GM19025 (cell line): ENCODE results near the gene KLHL36.
A peak's percentile ranks its signal among the peaks of the same experiment; 100 is the strongest.

Experiments
- ATAC-seq: cut with Tn5 transposase; IDR thresholded peaks from one replicate; pipeline ENCODE4 v1.9.1; 2021; ENCODE audit warnings: mild to moderate bottlenecking, low read depth, moderate library complexity; ENCODE audit not compliant: unreplicated experiment

KLHL36 gene

GRCh38 chr16:84641643-84642358 is 6.5 kb upstream of the KLHL36 start:
- no peak for ATAC-seq

GRCh38 chr16:84643180-84643583 is 5.1 kb upstream of the KLHL36 start:
- no peak for ATAC-seq

- ATAC-seq = no peak
Measured at GRCh38 chr16:84643674-84644073, 4.6 kb upstream of the KLHL36 start.

- ATAC-seq = peak; percentile 55
Measured at GRCh38 chr16:84648595-84649510, 542 bp downstream of the KLHL36 start.

- ATAC-seq = no peak
Measured at GRCh38 chr16:84649511-84649861, 1.2 kb downstream of the KLHL36 start.

- no peak for ATAC-seq
Measured at GRCh38 chr16:84650062-84650991, 2.0 kb downstream of the KLHL36 start.

- ATAC-seq = no peak
Measured at GRCh38 chr16:84652566-84652965, 4.3 kb downstream of the KLHL36 start.

GRCh38 chr16:84654238-84654637 is 5.9 kb downstream of the KLHL36 start:
- ATAC-seq = no peak

GRCh38 chr16:84654998-84655397 is 6.7 kb downstream of the KLHL36 start:
- ATAC-seq = no peak

- no peak for ATAC-seq
Measured at GRCh38 chr16:84656649-84657048, 8.3 kb downstream of the KLHL36 start.

- no peak for ATAC-seq
Measured at GRCh38 chr16:84657229-84657837, 9.0 kb downstream of the KLHL36 start.

GRCh38 chr16:84658690-84659089 is 10.4 kb downstream of the KLHL36 start:
- ATAC-seq = no peak

- ATAC-seq = no peak
Measured at GRCh38 chr16:84659656-84660300, 11.5 kb downstream of the KLHL36 start.

GRCh38 chr16:84660973-84661372 is 12.7 kb downstream of the KLHL36 start:
- no peak for ATAC-seq

- ATAC-seq = no peak
Measured at GRCh38 chr16:84661418-84662060, 13.2 kb downstream of the KLHL36 start.

GRCh38 chr16:84662471-84662870 is 14.2 kb downstream of the KLHL36 start:
- no peak for ATAC-seq

GRCh38 chr16:84663433-84664101 is 15.3 kb downstream of the KLHL36 start:
- peak; percentile 91 for ATAC-seq

GRCh38 chr16:84665359-84665758 is 17.0 kb downstream of the KLHL36 start:
- no peak for ATAC-seq

- no peak for ATAC-seq
Measured at GRCh38 chr16:84665843-84666242, 17.5 kb downstream of the KLHL36 start.
